H1 (cell line): ENCODE measurements around the gene TJP3. TPM values are rescaled to one million over a fixed set of nuclear protein-coding genes. Genes with fewer than 3 reads are reported as not detected.

Experiments used
- CTCF ChIA-PET: fragments of 300-600 bp; sonication (Branson Sonifier 250); formaldehyde crosslinking; loops from one replicate; lab custom pipeline; 2021; ENCODE audit not compliant: partially characterized antibody; lab: Charles Lee
- POLR2A ChIA-PET: fragments of 300-600 bp; sonication (Branson Sonifier 250); formaldehyde crosslinking; loops from one replicate; lab custom pipeline; 2021; ENCODE audit warnings: inconsistent platforms; ENCODE audit not compliant: partially characterized antibody; lab: Charles Lee
- DNase-seq, 2 experiments: peaks; one replicate each; pipeline versions ENCODE4 v3.0.0 to v3.0.0-alpha.2; 2010 to 2022; ENCODE audit warnings: low spot score in 2 of 2, low read depth in 1 of 2, mixed read lengths in 1 of 2
- FAIRE-seq: peaks from 2 replicates; lab custom pipeline; 2011; peaks lifted over from hg19 to GRCh38; lab: Jason Lieb, UNC
- H2AFZ ChIP-seq: 2 replicates; pipeline ENCODE4 v1.8.1; 2012; ENCODE audit warnings: low read length, inconsistent platforms
- H2AK5ac ChIP-seq: 2 replicates; pipeline ENCODE4 v1.6.1; 2013; ENCODE audit warnings: low read depth, low read length
- H2BK120ac ChIP-seq: replicated peaks from 2 replicates; pipeline ENCODE3; 2013; ENCODE audit warnings: low read depth, low read length, inconsistent platforms
- H2BK12ac ChIP-seq: 2 replicates; pipeline ENCODE4 v1.6.1; 2013; ENCODE audit warnings: low read depth, low read length
- H2BK15ac ChIP-seq: 2 replicates; pipeline ENCODE4 v1.6.1; 2013; ENCODE audit warnings: low read length
- H2BK20ac ChIP-seq: 2 replicates; pipeline ENCODE4 v1.6.1; 2013; ENCODE audit warnings: low read length
- H2BK5ac ChIP-seq: 2 replicates; pipeline ENCODE4 v1.6.1; 2013; ENCODE audit warnings: low read depth, low read length
- H3K14ac ChIP-seq: 2 replicates; pipeline ENCODE4 v1.6.1; 2013; ENCODE audit warnings: inconsistent platforms; ENCODE audit not compliant: insufficient read length
- H3K18ac ChIP-seq: 2 replicates; pipeline ENCODE4 v1.6.1; 2013; ENCODE audit warnings: low read length; ENCODE audit errors: extremely low read depth
- H3K23ac ChIP-seq: 2 replicates; pipeline ENCODE4 v1.6.1; 2013; ENCODE audit warnings: inconsistent platforms; ENCODE audit not compliant: insufficient read length
- H3K23me2 ChIP-seq: 2 replicates; pipeline ENCODE4 v1.6.1; 2013; ENCODE audit warnings: low read depth, low read length
- H3K27ac ChIP-seq: 2 replicates; pipeline ENCODE4 v1.6.1; 2011; ENCODE audit warnings: low read depth, low read length, inconsistent platforms
- H3K27me3 ChIP-seq, 4 experiments: replicated peaks in 1 of 4; 1 replicate in 1 of 4; 2 replicates in 3 of 4; pipeline versions ENCODE4 v1.6.1 to v1.8.1; 2011 to 2013; ENCODE audit warnings: low read length in 3 of 4, mild to moderate bottlenecking in 3 of 4, inconsistent platforms in 2 of 4, mixed read lengths in 2 of 4, moderate library complexity in 1 of 4; ENCODE audit not compliant: control insufficient read depth in 3 of 4, insufficient read depth in 3 of 4; ENCODE audit errors: extremely low read depth in 1 of 4
- H3K36me3 ChIP-seq, 4 experiments: 2 replicates each; pipeline versions ENCODE4 v1.6.1 to v1.8.1; 2011 to 2013; ENCODE audit warnings: mild to moderate bottlenecking in 4 of 4, low read length in 3 of 4, moderate library complexity in 2 of 4, control low read depth in 1 of 4, inconsistent platforms in 1 of 4; ENCODE audit not compliant: insufficient read depth in 4 of 4, control insufficient read depth in 2 of 4
- H3K4ac ChIP-seq: replicated peaks from 2 replicates; pipeline ENCODE3; 2013; ENCODE audit warnings: low read length, low read depth, mixed read lengths, inconsistent platforms; ENCODE audit not compliant: insufficient read length
- H3K4me1 ChIP-seq, 4 experiments: replicated peaks in 1 of 4; 1 replicate in 1 of 4; 2 replicates in 3 of 4; pipeline versions ENCODE4 v1.6.1 to v1.8.1; 2011 to 2013; ENCODE audit warnings: low read length in 3 of 4, inconsistent platforms in 2 of 4, mixed read lengths in 1 of 4; ENCODE audit not compliant: insufficient read depth in 4 of 4, control insufficient read depth in 3 of 4
- H3K4me2 ChIP-seq, 2 experiments: 2 replicates each; pipeline versions ENCODE4 v1.6.1 to v1.8.1; 2011 to 2013; ENCODE audit warnings: low read depth in 2 of 2, low read length in 2 of 2, control low read depth in 1 of 2, inconsistent platforms in 1 of 2, mild to moderate bottlenecking in 1 of 2; ENCODE audit not compliant: insufficient read depth in 1 of 2
- H3K4me3 ChIP-seq, 4 experiments: fragments of 200-600, 300-600 bp in 1 of 4; sonication (generic), shearing (Covaris generic), sonication (Bioruptor Twin) in 1 of 4; 2 replicates each; pipeline versions ENCODE4 v1.5.1 to v1.8.1; 2011 to 2016; ENCODE audit warnings: low read length in 4 of 4, low read depth in 3 of 4, control low read depth in 2 of 4, inconsistent platforms in 2 of 4, mild to moderate bottlenecking in 2 of 4, mixed read lengths in 1 of 4, moderate library complexity in 1 of 4; ENCODE audit not compliant: insufficient read depth in 2 of 4; ENCODE audit errors: extremely low read depth in 1 of 4
- H3K56ac ChIP-seq: replicated peaks from 2 replicates; pipeline ENCODE3; 2013; ENCODE audit warnings: low read depth, mild to moderate bottlenecking, mixed read lengths, low read length, inconsistent platforms; ENCODE audit not compliant: insufficient read length
- H3K79me1 ChIP-seq: 2 replicates; pipeline ENCODE4 v1.6.1; 2013; ENCODE audit warnings: low read depth, low read length, control low read depth
- H3K79me2 ChIP-seq, 2 experiments: 2 replicates each; pipeline versions ENCODE4 v1.6.1 to v1.8.1; 2012 to 2013; ENCODE audit warnings: low read length in 2 of 2, mild to moderate bottlenecking in 2 of 2, inconsistent platforms in 1 of 2; ENCODE audit not compliant: insufficient read depth in 2 of 2, control insufficient read depth in 1 of 2
- H3K9ac ChIP-seq, 4 experiments: replicated peaks in 1 of 4; 1 replicate in 1 of 4; 2 replicates in 3 of 4; pipeline versions ENCODE4 v1.6.1 to v1.8.1; 2011 to 2013; ENCODE audit warnings: low read depth in 3 of 4, low read length in 3 of 4, control low read depth in 2 of 4, mild to moderate bottlenecking in 2 of 4, moderate library complexity in 2 of 4, inconsistent platforms in 1 of 4; ENCODE audit errors: extremely low read depth in 1 of 4
- H3K9me3 ChIP-seq, 2 experiments: 2 replicates each; pipeline versions ENCODE4 v1.6.1 to v1.8.1; 2012 to 2013; ENCODE audit warnings: mild to moderate bottlenecking in 2 of 2, moderate library complexity in 2 of 2, control low read depth in 1 of 2, inconsistent platforms in 1 of 2, low read depth in 1 of 2, low read length in 1 of 2, mixed read lengths in 1 of 2; ENCODE audit not compliant: insufficient read depth in 2 of 2
- H4K20me1 ChIP-seq, 2 experiments: replicated peaks in 1 of 2; 2 replicates each; pipeline versions ENCODE3 to v1.8.1; 2011 to 2013; ENCODE audit warnings: inconsistent platforms in 2 of 2, low read length in 2 of 2, mild to moderate bottlenecking in 1 of 2; ENCODE audit not compliant: insufficient read depth in 2 of 2, control insufficient read depth in 1 of 2
- H4K5ac ChIP-seq: 2 replicates; pipeline ENCODE4 v1.6.1; 2013; ENCODE audit warnings: low read length, low read depth, mixed read lengths, inconsistent platforms; ENCODE audit not compliant: insufficient read length
- H4K8ac ChIP-seq: 2 replicates; pipeline ENCODE4 v1.8.0; 2013; ENCODE audit warnings: mild to moderate bottlenecking, moderate library complexity, low read length, inconsistent platforms; ENCODE audit not compliant: insufficient read depth; ENCODE audit errors: extremely low read depth
- H4K91ac ChIP-seq: replicated peaks from 2 replicates; pipeline ENCODE3; 2013; ENCODE audit warnings: low read length, mixed read lengths, inconsistent platforms; ENCODE audit not compliant: insufficient read length
- CBX5 ChIP-seq: fragments of 300-800, 300-1000 bp; sonication (generic); IDR thresholded peaks from 2 replicates; pipeline ENCODE4 v1.7.1; 2016; ENCODE audit warnings: antibody characterized with exemption, low read length, low read depth
- CBX8 ChIP-seq: fragments of 300-800, 300-1000 bp; sonication (generic); IDR thresholded peaks from 2 replicates; pipeline ENCODE4 v1.7.1; 2016; ENCODE audit warnings: low read depth, low read length, borderline replicate concordance
- GABPA ChIP-seq: IDR thresholded peaks from 2 replicates; pipeline ENCODE4 v1.6.1; 2011; ENCODE audit warnings: mild to moderate bottlenecking, low read length, moderate library complexity, borderline replicate concordance; ENCODE audit not compliant: insufficient read depth
- JUND ChIP-seq: IDR thresholded peaks from 2 replicates; pipeline ENCODE4 v1.6.1; 2011; ENCODE audit warnings: mild to moderate bottlenecking, improper control_type of control experiment, low read length
- PHF8 ChIP-seq: fragments of 200-600 bp; sonication (generic); conservative IDR thresholded peaks from 2 replicates; pipeline ENCODE4 v1.7.1; 2012; ENCODE audit warnings: low read depth, mild to moderate bottlenecking, inconsistent platforms, low read length, moderate library complexity
- POLR2AphosphoS5 ChIP-seq: IDR thresholded peaks from 2 replicates; pipeline ENCODE4 v1.6.1; 2011; ENCODE audit warnings: low read depth, low read length
- RAD21 ChIP-seq, 2 experiments: IDR thresholded peaks in 1 of 2; conservative IDR thresholded peaks in 1 of 2; 2 replicates each; pipeline ENCODE4 v1.6.1; 2011; ENCODE audit warnings: low read depth in 2 of 2, low read length in 2 of 2, improper control_type of control experiment in 1 of 2, inconsistent platforms in 1 of 2, mild to moderate bottlenecking in 1 of 2, moderate library complexity in 1 of 2
- RBBP5 ChIP-seq: IDR thresholded peaks from 2 replicates; pipeline ENCODE4 v1.7.1; 2012; ENCODE audit warnings: low read depth, mild to moderate bottlenecking, inconsistent platforms, low read length, moderate library complexity, borderline replicate concordance
- SP4 ChIP-seq: IDR thresholded peaks from 2 replicates; pipeline ENCODE4 v1.6.1; 2012; ENCODE audit warnings: low read length, inconsistent platforms
- TBP ChIP-seq: IDR thresholded peaks from 2 replicates; pipeline ENCODE4 v1.6.1; 2011; ENCODE audit warnings: low read depth, low read length, improper control_type of control experiment
- WGBS, 2 experiments: shearing (Covaris generic) in 1 of 2; methylation state at CpG; one replicate each; pipeline versions ENCODE4 v1.1.6 to v1.1.7; 2013 to 2015; ENCODE audit warnings: low lambda C conversion rate in 2 of 2, mixed read lengths in 2 of 2, inconsistent platforms in 1 of 2, low coverage in 1 of 2, missing lambda C conversion rate in 1 of 2; ENCODE audit not compliant: insufficient replicate concordance in 2 of 2, insufficient coverage in 1 of 2, insufficient read length in 1 of 2; ENCODE audit errors: extremely low coverage in 1 of 2, missing lambda C conversion rate in 1 of 2; 5-methylcytosine and 5-hydroxymethylcytosine counted together
- polyA plus RNA-seq, 7 experiments: library from polyadenylated mRNA; depleted of rRNA in 3 of 7; stranded (reverse) in 5 of 7; unstranded in 2 of 7; fragments of >200 nt in 5 of 7; fragments of 200-250 nt in 2 of 7; gene quantifications; 1 replicate in 5 of 7; 2 replicates in 1 of 7; 4 replicates in 1 of 7; pipeline versions ENCODE4 v1.2.1 to v1.2.3, GENCODE V29; 2011 to 2013; ENCODE audit warnings: missing spikeins in 2 of 7, mixed read lengths in 2 of 7
- total RNA-seq: library from RNA; stranded (reverse); fragmentation: NEBNext Ultra II Directional; extraction: Animal tissue kit (Norgen Biotek cat#: 25700); gene quantifications from 2 replicates; pipeline ENCODE4 v1.2.1, GENCODE V29; 2021
- TF ChIP-seq, protein P1 (sequence below): IDR thresholded peaks from 2 replicates; pipeline ENCODE4 v1.6.1; 2012; ENCODE audit warnings: inconsistent platforms

TJP3 gene
- total and polyA plus RNA-seq, 2 of the 8 experiments (the other 6 are each of a cell fraction or from before 2014, with no cell fraction given), result 17.1 to 26.1 TPM

DNA sequence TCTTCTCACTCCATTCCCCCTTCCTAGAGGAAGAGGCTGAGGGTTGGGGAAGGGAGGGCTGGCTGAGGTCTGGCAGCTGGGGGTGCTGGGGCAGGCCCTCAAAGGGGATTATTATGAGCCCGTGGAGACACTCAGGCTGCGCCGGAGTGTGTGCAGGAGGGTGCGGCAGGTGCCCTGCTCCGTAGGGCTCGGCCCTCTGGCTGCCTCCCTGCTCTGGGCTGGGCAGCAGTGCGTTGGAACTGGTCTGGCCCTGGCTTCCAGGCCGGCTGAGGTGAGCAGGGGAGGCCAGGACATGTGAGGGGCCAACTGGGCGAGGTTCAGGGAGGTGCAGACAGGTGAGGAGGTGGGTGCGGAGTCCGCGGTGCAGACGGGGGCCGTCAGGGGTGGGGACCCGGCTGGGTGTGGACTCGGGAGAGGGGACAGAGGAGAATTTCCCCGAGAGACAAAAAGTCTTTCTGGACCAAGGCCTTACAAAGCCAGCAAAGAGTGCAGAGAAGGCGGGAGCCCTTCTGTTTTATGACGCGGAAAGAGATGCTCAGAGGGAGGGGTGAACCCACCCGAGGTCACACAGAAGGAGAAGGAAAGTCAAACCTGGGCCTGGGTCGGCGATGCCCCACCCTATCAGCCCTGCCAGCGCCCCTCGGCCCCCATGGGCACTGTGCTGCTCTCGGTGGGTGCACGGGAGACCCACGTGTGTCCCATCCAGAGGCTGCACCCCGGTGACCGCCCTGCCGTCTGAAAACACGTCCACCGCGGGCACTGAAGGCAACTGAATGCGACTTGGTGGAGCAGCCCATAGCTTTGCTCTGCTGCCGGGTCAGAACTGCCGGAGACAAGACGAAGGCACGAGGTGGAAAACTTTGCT, 38.9 kb upstream of the TJP3 start:
- H2BK15ac ChIP-seq, result no peak overlapping the region
- no peak overlapping the region for H2BK12ac ChIP-seq
- H3K23ac ChIP-seq, result no peak overlapping the region
- H3K27ac ChIP-seq, result no peak overlapping the region
- no peak overlapping the region for H3K56ac ChIP-seq
- H3K4ac ChIP-seq, result no peak overlapping the region
- H3K18ac ChIP-seq, result no peak overlapping the region
- H2BK120ac ChIP-seq, result no peak overlapping the region
- H3K79me1 ChIP-seq, result peaks cover 9% of the 10 kb centered on the region; the same call in 1 of the 2 replicates
- peaks cover 0 to 21% (median 10%) of the 10 kb centered on the region in 4 experiments; a peak in 5 of 7 replicates for H3K4me1 ChIP-seq
- no peak overlapping the region; a peak in 1 of 7 replicates for H3K9ac ChIP-seq
- peaks cover 10 to 41% of the 10 kb centered on the region in 2 experiments for H4K20me1 ChIP-seq
- FAIRE-seq, result no peak
- ChIA-PET POLR2A (interaction anchor here (0.6 to 1.1 kb wide), 2 partner anchors 9 to 62 kb away, joined by 3 to 4 read pairs; no protein-coding TSS in a partner anchor), CTCF (interaction anchor here (1.0 to 5.8 kb wide), 7 partner anchors 15 to 49 kb away, joined by 3 to 110 read pairs (median 11); partner anchors contain the start of genes PIP5K1C and TJP3)
- H3K14ac ChIP-seq, result no peak overlapping the region
- H3K4me2 ChIP-seq, result no peak overlapping the region
- H3K79me2 ChIP-seq, result peaks cover 0 to 3% of the 10 kb centered on the region in 2 experiments; a peak in 1 of 4 replicates
- no peak for DNase-seq
- peak overlapping the region; percentile 40 for H4K91ac ChIP-seq
- no peak overlapping the region for H2AFZ ChIP-seq
- H3K36me3 ChIP-seq, result peaks cover 0 to 4% (median 2%) of the 10 kb centered on the region in 4 experiments; a peak in 1 of 8 replicates
- no peaks in the 10 kb centered on the region for H3K9me3 ChIP-seq
- H3K4me3 ChIP-seq, result no peak overlapping the region
- no peaks in the 10 kb centered on the region for H3K27me3 ChIP-seq
- no peak overlapping the region for H4K8ac ChIP-seq
- peaks cover 2% of the 10 kb centered on the region; the same call in 1 of the 2 replicates for H3K23me2 ChIP-seq
- H2BK5ac ChIP-seq, result no peak overlapping the region; the same call in 1 of the 2 replicates
- H2BK20ac ChIP-seq, result no peak overlapping the region
- H4K5ac ChIP-seq, result no peak overlapping the region
- no peak overlapping the region for H2AK5ac ChIP-seq
- 91% methylated on average over 33 of the region's 39 CpGs; no CpG with 5 or more reads in 1 of the 2 experiments for WGBS, 2 experiments
- TF ChIP-seq RBBP5, result no peak
- TF ChIP-seq JUND, result no peak
- TF ChIP-seq RAD21 (IDR thresholded peaks at IDR 0.05 in 1 of 2, conservative IDR thresholded peaks at IDR 0.05 in 1 of 2; ENCODE audit: low read depth in 2 of 2, low read length in 2 of 2), result no peak
- no peak for TF ChIP-seq CBX5
- TF ChIP-seq SP4, result no peak
- no peak for TF ChIP-seq CBX8
- TF ChIP-seq PHF8, result no peak
- TF ChIP-seq TBP, result no peak
- no peak for TF ChIP-seq POLR2AphosphoS5
- TF ChIP-seq, protein P1, sequence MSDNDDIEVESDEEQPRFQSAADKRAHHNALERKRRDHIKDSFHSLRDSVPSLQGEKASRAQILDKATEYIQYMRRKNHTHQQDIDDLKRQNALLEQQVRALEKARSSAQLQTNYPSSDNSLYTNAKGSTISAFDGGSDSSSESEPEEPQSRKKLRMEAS, result no peak
- no peak for TF ChIP-seq GABPA
